ENCODE measurements around the gene ARID5B.
A peak's percentile ranks its signal among the peaks of the same experiment; 100 is the strongest.

DNA sequence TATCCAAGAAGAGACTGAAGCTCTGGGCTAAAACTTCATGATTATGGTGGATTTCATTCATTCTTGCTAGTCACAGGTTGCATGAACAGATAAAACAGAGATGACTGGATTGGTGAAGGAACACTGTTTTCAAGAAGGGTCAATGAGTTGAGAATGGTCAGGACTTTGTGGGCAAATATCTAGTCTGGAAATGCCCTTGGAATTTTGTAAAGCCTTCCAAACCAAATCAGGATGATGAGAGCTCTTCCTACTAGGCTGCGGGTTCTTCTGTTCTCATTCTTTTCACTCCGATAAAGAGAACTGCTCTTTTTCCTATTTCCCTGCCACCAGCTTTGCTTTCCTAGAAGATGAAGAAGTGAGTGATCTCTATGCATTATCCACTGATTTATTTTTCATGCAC lies 171.4 kb downstream of the ARID5B start:
- TF ChIP-seq, protein P1, sequence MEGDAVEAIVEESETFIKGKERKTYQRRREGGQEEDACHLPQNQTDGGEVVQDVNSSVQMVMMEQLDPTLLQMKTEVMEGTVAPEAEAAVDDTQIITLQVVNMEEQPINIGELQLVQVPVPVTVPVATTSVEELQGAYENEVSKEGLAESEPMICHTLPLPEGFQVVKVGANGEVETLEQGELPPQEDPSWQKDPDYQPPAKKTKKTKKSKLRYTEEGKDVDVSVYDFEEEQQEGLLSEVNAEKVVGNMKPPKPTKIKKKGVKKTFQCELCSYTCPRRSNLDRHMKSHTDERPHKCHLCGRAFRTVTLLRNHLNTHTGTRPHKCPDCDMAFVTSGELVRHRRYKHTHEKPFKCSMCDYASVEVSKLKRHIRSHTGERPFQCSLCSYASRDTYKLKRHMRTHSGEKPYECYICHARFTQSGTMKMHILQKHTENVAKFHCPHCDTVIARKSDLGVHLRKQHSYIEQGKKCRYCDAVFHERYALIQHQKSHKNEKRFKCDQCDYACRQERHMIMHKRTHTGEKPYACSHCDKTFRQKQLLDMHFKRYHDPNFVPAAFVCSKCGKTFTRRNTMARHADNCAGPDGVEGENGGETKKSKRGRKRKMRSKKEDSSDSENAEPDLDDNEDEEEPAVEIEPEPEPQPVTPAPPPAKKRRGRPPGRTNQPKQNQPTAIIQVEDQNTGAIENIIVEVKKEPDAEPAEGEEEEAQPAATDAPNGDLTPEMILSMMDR (conservative IDR thresholded peaks at IDR 0.05; ENCODE audit: low read depth, low read length), result no peak
- peak; percentile 42; the same call in 1 of the 2 replicates for TF ChIP-seq POLR2A (IDR thresholded peaks at IDR 0.05; ENCODE audit: low read depth, low read length)
- TF ChIP-seq CHD1 (IDR thresholded peaks at IDR 0.05; ENCODE audit: low read depth, low read length), result no peak
- TF ChIP-seq MAFK (IDR thresholded peaks at IDR 0.05; ENCODE audit: low read depth, low read length), result no peak
- TF ChIP-seq RAD21 (IDR thresholded peaks at IDR 0.05; ENCODE audit: low read length), result no peak
- TF ChIP-seq MXI1 (IDR thresholded peaks at IDR 0.05; ENCODE audit: borderline replicate concordance, low read depth, low read length), result no peak
- no peak for TF ChIP-seq CEBPB (IDR thresholded peaks at IDR 0.05; ENCODE audit: low read depth, low read length)
- TF ChIP-seq, protein P2, sequence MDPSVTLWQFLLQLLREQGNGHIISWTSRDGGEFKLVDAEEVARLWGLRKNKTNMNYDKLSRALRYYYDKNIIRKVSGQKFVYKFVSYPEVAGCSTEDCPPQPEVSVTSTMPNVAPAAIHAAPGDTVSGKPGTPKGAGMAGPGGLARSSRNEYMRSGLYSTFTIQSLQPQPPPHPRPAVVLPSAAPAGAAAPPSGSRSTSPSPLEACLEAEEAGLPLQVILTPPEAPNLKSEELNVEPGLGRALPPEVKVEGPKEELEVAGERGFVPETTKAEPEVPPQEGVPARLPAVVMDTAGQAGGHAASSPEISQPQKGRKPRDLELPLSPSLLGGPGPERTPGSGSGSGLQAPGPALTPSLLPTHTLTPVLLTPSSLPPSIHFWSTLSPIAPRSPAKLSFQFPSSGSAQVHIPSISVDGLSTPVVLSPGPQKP (IDR thresholded peaks at IDR 0.05; ENCODE audit: borderline replicate concordance, low read depth, low read length), result no peak
- TF ChIP-seq RFX5 (IDR thresholded peaks at IDR 0.05; ENCODE audit: low read depth, low read length), result no peak
- TF ChIP-seq, protein P3, sequence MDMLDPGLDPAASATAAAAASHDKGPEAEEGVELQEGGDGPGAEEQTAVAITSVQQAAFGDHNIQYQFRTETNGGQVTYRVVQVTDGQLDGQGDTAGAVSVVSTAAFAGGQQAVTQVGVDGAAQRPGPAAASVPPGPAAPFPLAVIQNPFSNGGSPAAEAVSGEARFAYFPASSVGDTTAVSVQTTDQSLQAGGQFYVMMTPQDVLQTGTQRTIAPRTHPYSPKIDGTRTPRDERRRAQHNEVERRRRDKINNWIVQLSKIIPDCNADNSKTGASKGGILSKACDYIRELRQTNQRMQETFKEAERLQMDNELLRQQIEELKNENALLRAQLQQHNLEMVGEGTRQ (IDR thresholded peaks at IDR 0.05; ENCODE audit: low read depth, low read length), result no peak
- TF ChIP-seq MAZ (IDR thresholded peaks at IDR 0.05; ENCODE audit: borderline replicate concordance, low read depth, low read length), result no peak
- no peak for TF ChIP-seq FOS (IDR thresholded peaks at IDR 0.05; ENCODE audit: low read depth, low read length)
